ENCODE results near the gene SELENOW. TPM values are rescaled to one million over a fixed set of nuclear protein-coding genes. Genes with fewer than 3 reads are reported as not detected.
"Not testable (repeated sequence)": the region's sequence is repeated elsewhere in the genome, so short reads cannot be mapped to it uniquely, and the experiment has no call there.

SELENOW gene
- total and polyA plus RNA-seq, 4 donors, result 28.2 to 102 (median 67.4) TPM

- no peaks in the 10 kb centered on the region for H3K36me3 ChIP-seq (ENCODE audit: control insufficient read depth in 4 of 4, insufficient read depth in 3 of 4, low read depth in 1 of 4, low read length in 3 of 4)
- peak; percentile 87 for DNase-seq (ENCODE audit: low spot score)
- H3K27me3 ChIP-seq (ENCODE audit: control insufficient read depth in 4 of 4, insufficient read depth in 4 of 4, low read length in 3 of 4), result no peaks in the 10 kb centered on the region
- H3K4me1 ChIP-seq (ENCODE audit: control insufficient read depth in 4 of 4, insufficient read depth in 4 of 4, low read length in 3 of 4), result no peaks in the 10 kb centered on the region
- 36% methylated on average over 17 of the region's 17 CpGs for WGBS
- H3K27ac ChIP-seq (ENCODE audit: low read depth in 1 of 2, low read length in 2 of 2), result no peak overlapping the region
- H3K9me3 ChIP-seq (ENCODE audit: control insufficient read depth in 4 of 4, low read length in 3 of 4), result no peaks in the 10 kb centered on the region
- H3K9ac ChIP-seq (ENCODE audit: low read depth in 1 of 2, low read length in 2 of 2), result no peak overlapping the region
- no peak overlapping the region for H3K4me3 ChIP-seq (ENCODE audit: low read depth in 1 of 3, low read length in 3 of 3)
- TF ChIP-seq FOXA1 (IDR thresholded peaks at IDR 0.05) (no peak), CTCF (IDR thresholded peaks at IDR 0.05; ENCODE audit: low read depth, low read length, missing input control) (peak; percentile 51), RAD21 (IDR thresholded peaks at IDR 0.05) (peak in 1 of 2 donors; percentile 61)
Observed at GRCh38 chr19:47813304-47813994, 34.9 kb downstream of the SELENOW start.

- no peak for TF ChIP-seq YY1 (IDR thresholded peaks at IDR 0.05)
- no peak for DNase-seq (ENCODE audit: low spot score)
- Histone ChIP-seq H3K9me3 (ENCODE audit: control insufficient read depth in 4 of 4, low read length in 3 of 4) (no peaks in the 10 kb centered on the region), H3K9ac (ENCODE audit: low read depth in 1 of 2, low read length in 2 of 2) (no peak overlapping the region), H3K27me3 (ENCODE audit: control insufficient read depth in 4 of 4, insufficient read depth in 4 of 4, low read length in 3 of 4) (no peaks in the 10 kb centered on the region), H3K27ac (ENCODE audit: low read depth in 1 of 2, low read length in 2 of 2) (no peak overlapping the region), H3K4me1 (ENCODE audit: control insufficient read depth in 4 of 4, insufficient read depth in 4 of 4, low read length in 3 of 4) (no peaks in the 10 kb centered on the region), H3K4me3 (ENCODE audit: low read depth in 1 of 3, low read length in 3 of 3) (no peak overlapping the region), H3K36me3 (ENCODE audit: control insufficient read depth in 4 of 4, insufficient read depth in 3 of 4, low read depth in 1 of 4, low read length in 3 of 4) (no peaks in the 10 kb centered on the region)
- 55% methylated on average over 7 of the region's 7 CpGs for WGBS
Observed at GRCh38 chr19:47813995-47814328, 35.5 kb downstream of the SELENOW start.

- H3K9ac ChIP-seq (ENCODE audit: low read depth in 1 of 2, low read length in 2 of 2); H3K9me3 ChIP-seq (ENCODE audit: control insufficient read depth in 4 of 4, low read length in 3 of 4); H3K27ac ChIP-seq (ENCODE audit: low read depth in 1 of 2, low read length in 2 of 2); H3K36me3 ChIP-seq (ENCODE audit: control insufficient read depth in 4 of 4, insufficient read depth in 3 of 4, low read depth in 1 of 4, low read length in 3 of 4); H3K4me3 ChIP-seq (ENCODE audit: low read depth in 1 of 3, low read length in 3 of 3); H3K27me3 ChIP-seq (ENCODE audit: control insufficient read depth in 4 of 4, insufficient read depth in 4 of 4, low read length in 3 of 4); H3K4me1 ChIP-seq (ENCODE audit: control insufficient read depth in 4 of 4, insufficient read depth in 4 of 4, low read length in 3 of 4); DNase-seq (ENCODE audit: low spot score): not testable (repeated sequence)
- 93% methylated on average over 8 of the region's 8 CpGs for WGBS
Observed at GRCh38 chr19:47816270-47816669, 37.8 kb downstream of the SELENOW start.

GRCh38 chr19:47818221-47818620, 39.7 kb downstream of the SELENOW start:
- WGBS, result 92% methylated on average over 1 of the region's 1 CpG
- H3K9ac ChIP-seq (ENCODE audit: low read depth in 1 of 2, low read length in 2 of 2); H3K4me1 ChIP-seq (ENCODE audit: control insufficient read depth in 4 of 4, insufficient read depth in 4 of 4, low read length in 3 of 4); H3K4me3 ChIP-seq (ENCODE audit: low read depth in 1 of 3, low read length in 3 of 3); H3K9me3 ChIP-seq (ENCODE audit: control insufficient read depth in 4 of 4, low read length in 3 of 4); H3K27me3 ChIP-seq (ENCODE audit: control insufficient read depth in 4 of 4, insufficient read depth in 4 of 4, low read length in 3 of 4); H3K27ac ChIP-seq (ENCODE audit: low read depth in 1 of 2, low read length in 2 of 2); H3K36me3 ChIP-seq (ENCODE audit: control insufficient read depth in 4 of 4, insufficient read depth in 3 of 4, low read depth in 1 of 4, low read length in 3 of 4); DNase-seq (ENCODE audit: low spot score): not testable (repeated sequence)

- no peaks in the 10 kb centered on the region for H3K4me1 ChIP-seq (ENCODE audit: control insufficient read depth in 4 of 4, insufficient read depth in 4 of 4, low read length in 3 of 4)
- no peak overlapping the region for H3K27ac ChIP-seq (ENCODE audit: low read depth in 1 of 2, low read length in 2 of 2)
- no peaks in the 10 kb centered on the region for H3K9me3 ChIP-seq (ENCODE audit: control insufficient read depth in 4 of 4, low read length in 3 of 4)
- peaks cover 0 to 4% (median 1%) of the 10 kb centered on the region in 4 donors for H3K27me3 ChIP-seq (ENCODE audit: control insufficient read depth in 4 of 4, insufficient read depth in 4 of 4, low read length in 3 of 4)
- WGBS, result 12% methylated on average over 10 of the region's 10 CpGs
- H3K4me3 ChIP-seq (ENCODE audit: low read depth in 1 of 3, low read length in 3 of 3), result no peak overlapping the region
- DNase-seq (ENCODE audit: low spot score), result no peak
- H3K36me3 ChIP-seq (ENCODE audit: control insufficient read depth in 4 of 4, insufficient read depth in 3 of 4, low read depth in 1 of 4, low read length in 3 of 4), result no peaks in the 10 kb centered on the region
- no peak overlapping the region for H3K9ac ChIP-seq (ENCODE audit: low read depth in 1 of 2, low read length in 2 of 2)
- TF ChIP-seq NR2F2 (IDR thresholded peaks at IDR 0.05) (no peak), FOXA1 (IDR thresholded peaks at IDR 0.05) (no peak), HNF4A (conservative IDR thresholded peaks at IDR 0.05) (no peak), JUND (IDR thresholded peaks at IDR 0.05) (no peak), FOXA2 (IDR thresholded peaks at IDR 0.05) (no peak), SP1 (IDR thresholded peaks at IDR 0.05) (no peak), ZBTB33 (IDR thresholded peaks at IDR 0.05) (no peak), REST (IDR thresholded peaks at IDR 0.05) (no peak), YY1 (IDR thresholded peaks at IDR 0.05) (no peak)
Observed at GRCh38 chr19:47819858-47820257, 41.4 kb downstream of the SELENOW start.
